ENCODE measurements around the gene DIP2C.
"Not testable (repeated sequence)": the region's sequence is repeated elsewhere in the genome, so short reads cannot be mapped to it uniquely, and the experiment has no call there.

Gene DIP2C

GRCh38 chr10:695396-695795 lies 5.9 kb upstream of the DIP2C start:
- DNase-seq (ENCODE audit: low spot score), result no peak

GRCh38 chr10:693506-693905 lies 4.0 kb upstream of the DIP2C start:
- no peak for DNase-seq (ENCODE audit: low spot score)

- DNase-seq (ENCODE audit: low spot score), result no peak
These were observed 3.3 kb upstream of the DIP2C start for GRCh38 chr10:692682-693351.

- no peak for DNase-seq (ENCODE audit: low spot score)
These were observed 1.7 kb upstream of the DIP2C start for GRCh38 chr10:691216-691615.

- DNase-seq (ENCODE audit: low spot score), result no peak
These were observed 1.1 kb upstream of the DIP2C start for GRCh38 chr10:690372-691161.

- DNase-seq (ENCODE audit: low spot score), result no peak
These were observed 382 bp downstream of the DIP2C start for GRCh38 chr10:689121-689451.

GRCh38 chr10:688312-689120 lies 952 bp downstream of the DIP2C start:
- DNase-seq (ENCODE audit: low spot score), result peak; percentile 50

GRCh38 chr10:687583-688311 lies 1.7 kb downstream of the DIP2C start:
- DNase-seq (ENCODE audit: low spot score), result no peak

- no peak for DNase-seq (ENCODE audit: low spot score)
These were observed 3.1 kb downstream of the DIP2C start for GRCh38 chr10:686155-686931.

GRCh38 chr10:685613-686012 lies 3.9 kb downstream of the DIP2C start:
- no peak for DNase-seq (ENCODE audit: low spot score)

- no peak for DNase-seq (ENCODE audit: low spot score)
These were observed 5.9 kb downstream of the DIP2C start for GRCh38 chr10:683448-684071.

GRCh38 chr10:682931-683447 lies 6.5 kb downstream of the DIP2C start:
- DNase-seq (ENCODE audit: low spot score), result no peak

- DNase-seq (ENCODE audit: low spot score), result no peak
These were observed 7.7 kb downstream of the DIP2C start for GRCh38 chr10:681670-682318.

GRCh38 chr10:680745-681144 lies 8.7 kb downstream of the DIP2C start:
- DNase-seq (ENCODE audit: low spot score), result no peak

- DNase-seq (ENCODE audit: low spot score), result no peak
These were observed 9.3 kb downstream of the DIP2C start for GRCh38 chr10:680146-680545.

- DNase-seq (ENCODE audit: low spot score), result no peak
These were observed 9.9 kb downstream of the DIP2C start for GRCh38 chr10:679556-679955.

- DNase-seq (ENCODE audit: low spot score), result not testable (repeated sequence)
These were observed 10.8 kb downstream of the DIP2C start for GRCh38 chr10:678662-679005.

GRCh38 chr10:677750-678661 lies 11.5 kb downstream of the DIP2C start:
- no peak for DNase-seq (ENCODE audit: low spot score)

- DNase-seq (ENCODE audit: low spot score), result no peak
These were observed 12.4 kb downstream of the DIP2C start for GRCh38 chr10:677038-677437.
